Suprapubic skin (tissue), 4 donors: Measurements from ENCODE around the gene GOLGA6A.
"Not testable (repeated sequence)": the region's sequence is repeated elsewhere in the genome, so short reads cannot be mapped to it uniquely, and the experiment has no call there.

Experiments used
- POLR2A ChIP-seq, 2 donors: fragments of 450-650 bp; IDR thresholded peaks; one replicate each; pipeline ENCODE4 v1.6.1; 2017; ENCODE audit warnings: antibody characterized with exemption in 2 of 2, mild to moderate bottlenecking in 2 of 2, moderate library complexity in 2 of 2
- POLR2AphosphoS5 ChIP-seq, 3 donors: sonication (generic); formaldehyde crosslinking; IDR thresholded peaks; one replicate each; pipeline ENCODE4 v1.6.1; 2017; ENCODE audit warnings: antibody characterized with exemption in 3 of 3

DNA sequence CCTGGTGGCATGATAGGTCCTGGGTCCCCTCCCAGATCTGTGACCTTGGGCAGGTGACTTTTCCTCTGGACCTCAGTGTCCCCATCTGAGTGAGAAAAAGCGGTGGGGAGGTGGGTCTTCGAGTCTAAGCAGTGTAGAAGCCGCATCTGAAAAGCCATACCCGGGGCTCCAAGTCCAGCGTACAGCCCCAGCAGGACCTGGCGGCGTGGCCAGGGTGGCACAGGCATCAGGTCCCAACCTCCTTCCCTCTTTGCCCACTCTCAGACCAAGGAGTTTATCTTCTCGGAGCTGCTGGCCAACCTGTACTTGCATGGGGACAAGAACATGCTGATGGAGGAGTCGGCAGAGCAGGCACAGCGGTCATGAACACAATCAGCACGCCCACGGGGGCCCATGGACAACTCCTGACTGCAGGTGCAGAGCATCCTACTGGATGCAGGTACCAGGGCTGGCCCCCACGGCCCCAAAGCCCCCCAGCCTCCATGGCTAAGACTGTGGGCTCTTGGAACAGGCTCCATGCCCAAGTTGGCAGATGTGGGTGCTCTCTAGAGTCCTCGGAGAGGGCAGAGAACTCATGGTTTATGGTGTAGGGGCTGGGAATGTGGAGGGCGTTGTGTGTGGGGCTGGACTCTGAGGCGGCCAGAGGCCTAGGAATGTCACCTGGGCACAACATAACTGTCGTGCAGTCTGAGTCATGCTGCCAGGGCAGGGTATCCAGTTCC, 18.8 kb downstream of the GOLGA6A start:
- TF ChIP-seq POLR2A, POLR2AphosphoS5 (IDR thresholded peaks at IDR 0.05): not testable (repeated sequence)
